Measurements from ENCODE around the gene C9orf85.
"Not testable (repeated sequence)": the region's sequence is repeated elsewhere in the genome, so short reads cannot be mapped to it uniquely, and the experiment has no call there.

C9orf85 gene

GRCh38 chr9:72006501-72006900, 95.1 kb downstream of the C9orf85 start:
- DNase-seq (ENCODE audit: low read depth, low spot score) = no peak

DNA sequence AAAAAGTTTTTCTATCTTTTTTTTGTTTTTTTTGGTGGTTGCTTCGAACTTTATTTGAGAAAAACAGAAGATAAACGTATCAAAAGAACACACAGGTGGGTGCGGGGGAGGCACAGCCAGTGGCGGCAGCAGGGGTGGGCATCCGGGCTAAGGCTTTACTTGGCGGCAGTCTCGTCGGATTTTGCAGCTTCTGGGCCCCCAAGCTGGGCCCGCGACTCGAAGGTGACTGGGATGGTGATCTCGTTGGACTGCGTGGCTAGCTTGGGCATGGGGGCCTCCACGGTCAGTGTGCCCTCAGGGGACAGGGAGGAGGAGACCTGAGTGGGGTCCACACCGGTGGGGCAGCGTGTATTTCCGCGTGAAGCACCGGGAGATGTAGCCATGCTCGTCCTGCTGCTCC, 96.3 kb downstream of the C9orf85 start:
- not testable (repeated sequence) for DNase-seq (ENCODE audit: low read depth, low spot score)

GRCh38 chr9:72012646-72013045, 101.2 kb downstream of the C9orf85 start:
- no peak for DNase-seq (ENCODE audit: low read depth, low spot score)

DNA sequence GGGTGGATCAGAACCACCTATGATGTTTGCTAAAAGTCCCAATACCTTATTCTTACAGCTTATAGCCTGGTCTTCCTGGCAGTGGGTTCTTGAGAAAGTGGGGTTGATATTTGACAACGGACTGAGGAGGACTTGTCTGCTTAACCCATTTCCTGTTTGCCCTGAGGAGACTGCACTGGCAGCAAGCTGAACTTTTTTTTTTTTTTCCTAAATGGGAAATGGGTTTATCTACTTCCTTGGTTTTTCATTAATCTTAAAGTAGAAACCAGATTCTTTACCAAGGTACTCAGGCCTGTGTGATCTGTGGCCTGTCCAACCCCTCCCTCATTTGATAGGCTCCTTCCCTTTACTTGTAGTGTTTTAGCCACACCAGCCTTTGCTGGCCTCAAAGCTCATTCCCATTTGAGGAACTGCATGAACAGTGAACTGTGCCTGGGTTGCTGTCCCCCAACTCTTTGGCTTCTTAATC, 101.9 kb downstream of the C9orf85 start:
- no peak for DNase-seq (ENCODE audit: low read depth, low spot score)

DNA sequence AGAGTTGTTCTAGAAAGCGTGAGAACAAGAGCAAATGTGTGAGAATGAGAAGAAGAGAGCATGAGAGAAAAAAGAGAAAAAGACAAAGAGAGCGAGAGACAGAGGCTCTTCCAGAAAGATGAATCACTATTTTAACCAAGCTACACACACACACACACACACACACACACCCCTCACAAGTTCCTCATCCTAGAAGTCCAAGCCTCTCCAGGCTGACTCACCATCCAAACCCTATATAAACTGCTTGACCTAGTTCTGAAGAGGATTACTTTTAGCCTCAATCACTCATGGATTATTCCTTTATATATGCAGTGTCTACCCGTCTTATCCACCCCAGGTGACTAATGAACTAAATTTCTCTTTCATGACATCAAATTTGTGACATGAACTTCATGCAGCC, 111.4 kb downstream of the C9orf85 start:
- no peak for DNase-seq (ENCODE audit: low read depth, low spot score)

Data from ELF-1 (cell line).